DOHH2 (cell line): Measurements from ENCODE around the gene CATSPERE.

Source experiments
- H3F3A ChIP-seq: fragments of 200-600 bp; sonication (generic), shearing (Covaris generic); 2 replicates; pipeline ENCODE4 v1.6.0; 2016; ENCODE audit warnings: antibody characterized with exemption, mild to moderate bottlenecking; ENCODE audit not compliant: control insufficient read depth, insufficient read depth
- H3K27ac ChIP-seq: fragments of 200-600 bp; sonication (generic); 2 replicates; pipeline ENCODE4 v1.5.1; 2014; ENCODE audit warnings: low read depth, mild to moderate bottlenecking, low read length, moderate library complexity
- H3K27me3 ChIP-seq: fragments of 200-600 bp; sonication (generic); 2 replicates; pipeline ENCODE4 v1.6.1; 2014; ENCODE audit warnings: mild to moderate bottlenecking, low read length, mixed read lengths; ENCODE audit not compliant: control insufficient read depth
- H3K36me3 ChIP-seq: fragments of 200-600 bp; sonication (generic); 2 replicates; pipeline ENCODE4 v1.6.1; 2014; ENCODE audit warnings: mild to moderate bottlenecking, low read length, moderate library complexity, mixed read lengths; ENCODE audit not compliant: control insufficient read depth
- H3K4me1 ChIP-seq: fragments of 200-600 bp; sonication (generic); 2 replicates; pipeline ENCODE4 v1.6.1; 2014; ENCODE audit warnings: mild to moderate bottlenecking, low read length, mixed read lengths; ENCODE audit not compliant: control insufficient read depth
- H3K4me2 ChIP-seq: fragments of 200-600 bp; sonication (generic); 2 replicates; pipeline ENCODE4 v1.6.0; 2014; ENCODE audit warnings: mild to moderate bottlenecking, low read length, moderate library complexity
- H3K4me3 ChIP-seq: fragments of 200-600 bp; sonication (generic); 2 replicates; pipeline ENCODE4 v1.5.1; 2014; ENCODE audit warnings: mild to moderate bottlenecking, low read length, mixed read lengths
- H3K79me2 ChIP-seq: fragments of 200-600 bp; sonication (generic); 2 replicates; pipeline ENCODE4 v1.6.1; 2014; ENCODE audit warnings: mild to moderate bottlenecking, low read length, mixed read lengths; ENCODE audit not compliant: control insufficient read depth
- H3K9me2 ChIP-seq: fragments of 200-600 bp; sonication (generic); replicated peaks from 2 replicates; pipeline ENCODE4 v1.6.1; 2014; ENCODE audit warnings: mild to moderate bottlenecking, low read length, mixed read lengths; ENCODE audit not compliant: control insufficient read depth
- H3K9me3 ChIP-seq: fragments of 200-600 bp; sonication (generic); 2 replicates; pipeline ENCODE4 v1.6.1; 2014; ENCODE audit warnings: antibody characterized with exemption, low read length, mixed read lengths; ENCODE audit not compliant: control insufficient read depth, insufficient read depth
- H4K20me1 ChIP-seq: fragments of 200-600 bp; sonication (generic); 2 replicates; pipeline ENCODE4 v1.6.0; 2014; ENCODE audit warnings: low read depth, mild to moderate bottlenecking, antibody characterized with exemption, low read length, moderate library complexity; ENCODE audit not compliant: control insufficient read depth, insufficient read depth
- EZH2phosphoT487 ChIP-seq: fragments of 200-600 bp; sonication (generic); IDR thresholded peaks from 2 replicates; pipeline ENCODE4 v1.6.1; 2017; ENCODE audit warnings: borderline replicate concordance, mild to moderate bottlenecking, antibody characterized with exemption, low read length, moderate library complexity, mixed read lengths
- TF ChIP-seq, protein P1 (sequence below): fragments of 200-600 bp; sonication (generic); IDR thresholded peaks from one replicate; pipeline ENCODE4 v1.5.1; 2014; ENCODE audit warnings: antibody characterized with exemption, mild to moderate bottlenecking, low read depth, low read length; ENCODE audit not compliant: poor library complexity, severe bottlenecking

CATSPERE gene

DNA sequence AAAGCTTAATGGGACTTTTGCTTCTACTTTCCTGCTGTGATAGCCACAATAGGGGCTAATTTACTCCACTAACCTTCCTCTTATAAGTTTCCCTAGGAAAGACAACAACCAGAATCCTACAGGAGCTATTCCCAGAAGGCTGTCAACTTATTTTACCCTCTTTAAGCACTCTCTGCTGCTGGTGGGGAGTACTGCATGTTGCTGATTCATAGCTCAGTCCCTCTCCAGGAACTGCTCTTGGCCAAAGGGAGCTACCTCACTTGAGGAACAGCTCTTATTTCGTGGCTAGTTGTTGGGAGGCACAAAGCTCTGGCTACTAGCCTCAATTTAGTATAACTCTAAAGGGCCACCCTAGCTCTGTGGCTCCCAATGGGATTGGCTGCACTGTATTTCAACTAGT is 46.5 kb upstream of the CATSPERE start:
- Histone ChIP-seq H3K36me3 (peaks cover 96% of the 10 kb centered on the region), H3K4me2 (no peak overlapping the region), H3K9me3 (no peaks in the 10 kb centered on the region), H3K79me2 (no peaks in the 10 kb centered on the region), H3K27me3 (no peaks in the 10 kb centered on the region), H3K4me1 (no peaks in the 10 kb centered on the region), H4K20me1 (no peaks in the 10 kb centered on the region), H3K27ac (no peak overlapping the region), H3F3A (no peaks in the 10 kb centered on the region), H3K4me3 (no peak overlapping the region), H3K9me2 (no peaks in the 10 kb centered on the region)
- no peak for TF ChIP-seq EZH2phosphoT487
- TF ChIP-seq, protein P1, sequence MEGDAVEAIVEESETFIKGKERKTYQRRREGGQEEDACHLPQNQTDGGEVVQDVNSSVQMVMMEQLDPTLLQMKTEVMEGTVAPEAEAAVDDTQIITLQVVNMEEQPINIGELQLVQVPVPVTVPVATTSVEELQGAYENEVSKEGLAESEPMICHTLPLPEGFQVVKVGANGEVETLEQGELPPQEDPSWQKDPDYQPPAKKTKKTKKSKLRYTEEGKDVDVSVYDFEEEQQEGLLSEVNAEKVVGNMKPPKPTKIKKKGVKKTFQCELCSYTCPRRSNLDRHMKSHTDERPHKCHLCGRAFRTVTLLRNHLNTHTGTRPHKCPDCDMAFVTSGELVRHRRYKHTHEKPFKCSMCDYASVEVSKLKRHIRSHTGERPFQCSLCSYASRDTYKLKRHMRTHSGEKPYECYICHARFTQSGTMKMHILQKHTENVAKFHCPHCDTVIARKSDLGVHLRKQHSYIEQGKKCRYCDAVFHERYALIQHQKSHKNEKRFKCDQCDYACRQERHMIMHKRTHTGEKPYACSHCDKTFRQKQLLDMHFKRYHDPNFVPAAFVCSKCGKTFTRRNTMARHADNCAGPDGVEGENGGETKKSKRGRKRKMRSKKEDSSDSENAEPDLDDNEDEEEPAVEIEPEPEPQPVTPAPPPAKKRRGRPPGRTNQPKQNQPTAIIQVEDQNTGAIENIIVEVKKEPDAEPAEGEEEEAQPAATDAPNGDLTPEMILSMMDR: no peak

DNA sequence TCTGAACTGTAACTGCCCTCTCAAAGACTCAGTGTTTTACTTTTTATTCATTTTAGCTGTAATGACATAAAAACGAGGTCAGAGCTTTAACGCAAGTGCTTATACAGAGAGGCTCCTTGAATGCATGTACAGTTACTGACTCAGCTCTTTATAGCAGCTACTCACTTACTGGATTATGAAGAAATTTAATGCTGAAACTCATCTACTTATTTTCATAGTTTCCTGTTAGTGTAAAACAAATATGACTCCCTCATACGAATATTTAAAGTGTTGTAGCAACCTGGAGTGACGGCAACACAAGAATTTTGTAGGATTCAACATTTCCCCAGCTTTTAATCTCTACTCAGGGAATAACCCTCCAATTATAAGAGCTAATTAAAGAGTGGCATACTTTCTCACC is 42.0 kb upstream of the CATSPERE start:
- TF ChIP-seq, protein P1: no peak
- no peak for TF ChIP-seq EZH2phosphoT487
- Histone ChIP-seq H3K4me3 (no peak overlapping the region), H3K36me3 (peaks cover 95% of the 10 kb centered on the region), H4K20me1 (no peaks in the 10 kb centered on the region), H3K9me2 (no peaks in the 10 kb centered on the region), H3K79me2 (no peaks in the 10 kb centered on the region), H3K4me1 (no peaks in the 10 kb centered on the region), H3F3A (no peaks in the 10 kb centered on the region), H3K27me3 (no peaks in the 10 kb centered on the region), H3K4me2 (no peak overlapping the region), H3K9me3 (no peaks in the 10 kb centered on the region), H3K27ac (no peak overlapping the region)

DNA sequence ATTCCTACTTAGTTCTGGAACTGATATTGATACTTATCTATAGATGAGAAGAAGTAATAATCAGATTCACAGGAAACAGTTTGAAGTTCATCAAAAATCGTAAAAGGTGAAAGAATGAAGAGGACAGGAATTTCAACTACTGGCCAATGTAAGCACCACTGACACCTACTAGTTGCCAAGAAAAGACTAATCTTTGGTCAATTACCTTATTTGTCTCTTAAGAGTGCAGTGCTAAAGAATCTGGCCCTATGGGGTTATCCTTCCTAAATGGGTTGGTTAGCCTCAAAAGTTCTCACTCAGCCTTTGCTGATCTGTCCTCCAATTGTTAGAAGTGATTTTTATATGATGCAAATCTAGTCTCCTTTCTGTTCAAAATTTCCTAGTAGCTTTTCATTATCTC is 38.9 kb upstream of the CATSPERE start:
- no peak overlapping the region for H3K4me2 ChIP-seq
- H3K27me3 ChIP-seq: no peaks in the 10 kb centered on the region
- H3K79me2 ChIP-seq: no peaks in the 10 kb centered on the region
- peaks cover 90% of the 10 kb centered on the region for H3K36me3 ChIP-seq
- H3K9me3 ChIP-seq: no peaks in the 10 kb centered on the region
- no peak for TF ChIP-seq EZH2phosphoT487
- TF ChIP-seq, protein P1: no peak
- H3K4me1 ChIP-seq: no peaks in the 10 kb centered on the region
- H3K27ac ChIP-seq: no peak overlapping the region
- H4K20me1 ChIP-seq: no peaks in the 10 kb centered on the region
- H3K4me3 ChIP-seq: no peak overlapping the region
- H3K9me2 ChIP-seq: no peaks in the 10 kb centered on the region
- H3F3A ChIP-seq: no peaks in the 10 kb centered on the region
